Measurements from ENCODE around the gene FUT8.
"Not testable (repeated sequence)": the region's sequence is repeated elsewhere in the genome, so short reads cannot be mapped to it uniquely, and the experiment has no call there.

Gene FUT8

GRCh38 chr14:65696801-65697200 lies 284.3 kb downstream of the FUT8 start:
- H3K27me3 ChIP-seq (ENCODE audit: insufficient read depth, low read depth, severe bottlenecking) = no peaks in the 10 kb centered on the region
- TF ChIP-seq CTCF (IDR thresholded peaks at IDR 0.05; ENCODE audit: low read depth, low read length) = no peak
- no peak overlapping the region for H3K4me3 ChIP-seq (ENCODE audit: low read depth, low read length)
- peaks cover 3% of the 10 kb centered on the region for H3K9me3 ChIP-seq (ENCODE audit: severe bottlenecking)
- H3K36me3 ChIP-seq = no peaks in the 10 kb centered on the region
- no peak for DNase-seq
- H3K27ac ChIP-seq = no peak overlapping the region

GRCh38 chr14:65703521-65703920 lies 291.0 kb downstream of the FUT8 start:
- Histone ChIP-seq H3K9me3 (ENCODE audit: severe bottlenecking) (no peaks in the 10 kb centered on the region), H3K4me3 (ENCODE audit: low read depth, low read length) (no peak overlapping the region), H3K27ac (no peak overlapping the region), H3K27me3 (ENCODE audit: insufficient read depth, low read depth, severe bottlenecking) (no peaks in the 10 kb centered on the region), H3K36me3 (no peaks in the 10 kb centered on the region)
- no peak for TF ChIP-seq CTCF (IDR thresholded peaks at IDR 0.05; ENCODE audit: low read depth, low read length)
- DNase-seq = no peak

GRCh38 chr14:65703996-65704395 lies 291.5 kb downstream of the FUT8 start:
- H3K36me3 ChIP-seq = no peaks in the 10 kb centered on the region
- no peak overlapping the region for H3K4me3 ChIP-seq (ENCODE audit: low read depth, low read length)
- DNase-seq = no peak
- no peak for TF ChIP-seq CTCF (IDR thresholded peaks at IDR 0.05; ENCODE audit: low read depth, low read length)
- no peaks in the 10 kb centered on the region for H3K9me3 ChIP-seq (ENCODE audit: severe bottlenecking)
- H3K27me3 ChIP-seq (ENCODE audit: insufficient read depth, low read depth, severe bottlenecking) = no peaks in the 10 kb centered on the region
- no peak overlapping the region for H3K27ac ChIP-seq

- no peaks in the 10 kb centered on the region for H3K36me3 ChIP-seq
- H3K27ac ChIP-seq = no peak overlapping the region
- H3K4me3 ChIP-seq (ENCODE audit: low read depth, low read length) = no peak overlapping the region
- H3K9me3 ChIP-seq (ENCODE audit: severe bottlenecking) = no peaks in the 10 kb centered on the region
- no peak for DNase-seq
- H3K27me3 ChIP-seq (ENCODE audit: insufficient read depth, low read depth, severe bottlenecking) = no peaks in the 10 kb centered on the region
- TF ChIP-seq CTCF (IDR thresholded peaks at IDR 0.05; ENCODE audit: low read depth, low read length) = no peak
Measured at GRCh38 chr14:65704437-65704836, 291.9 kb downstream of the FUT8 start.

- Histone ChIP-seq H3K4me3 (ENCODE audit: low read depth, low read length) (no peak overlapping the region), H3K27ac (no peak overlapping the region), H3K36me3 (no peaks in the 10 kb centered on the region), H3K9me3 (ENCODE audit: severe bottlenecking) (no peaks in the 10 kb centered on the region), H3K27me3 (ENCODE audit: insufficient read depth, low read depth, severe bottlenecking) (no peaks in the 10 kb centered on the region)
- DNase-seq = no peak
- TF ChIP-seq CTCF (IDR thresholded peaks at IDR 0.05; ENCODE audit: low read depth, low read length) = no peak
Measured at GRCh38 chr14:65704850-65705249, 292.3 kb downstream of the FUT8 start.

GRCh38 chr14:65709576-65709975 lies 297.0 kb downstream of the FUT8 start:
- Histone ChIP-seq H3K27ac (no peak overlapping the region), H3K27me3 (ENCODE audit: insufficient read depth, low read depth, severe bottlenecking) (no peaks in the 10 kb centered on the region), H3K36me3 (no peaks in the 10 kb centered on the region), H3K4me3 (ENCODE audit: low read depth, low read length) (no peak overlapping the region), H3K9me3 (ENCODE audit: severe bottlenecking) (no peaks in the 10 kb centered on the region)
- TF ChIP-seq CTCF (IDR thresholded peaks at IDR 0.05; ENCODE audit: low read depth, low read length) = no peak
- no peak for DNase-seq

GRCh38 chr14:65716813-65717212 lies 304.3 kb downstream of the FUT8 start:
- not testable (repeated sequence) for H3K36me3 ChIP-seq; H3K27me3 ChIP-seq (ENCODE audit: insufficient read depth, low read depth, severe bottlenecking); H3K9me3 ChIP-seq (ENCODE audit: severe bottlenecking); DNase-seq; H3K27ac ChIP-seq; H3K4me3 ChIP-seq (ENCODE audit: low read depth, low read length)

GRCh38 chr14:65717384-65717915 lies 304.9 kb downstream of the FUT8 start:
- DNase-seq; H3K4me3 ChIP-seq (ENCODE audit: low read depth, low read length); H3K9me3 ChIP-seq (ENCODE audit: severe bottlenecking); H3K27ac ChIP-seq; H3K36me3 ChIP-seq; H3K27me3 ChIP-seq (ENCODE audit: insufficient read depth, low read depth, severe bottlenecking): not testable (repeated sequence)
